ENCODE data around the gene PSEN1. TPM values are rescaled to one million over a fixed set of nuclear protein-coding genes. Genes with fewer than 3 reads are reported as not detected.

The PSEN1 gene
- total and polyA plus RNA-seq, 10 of the 15 experiments (the other 5 are each of a cell fraction or from before 2014, with no cell fraction given) = 8.9 to 32.3 (median 21.8) TPM

DNA sequence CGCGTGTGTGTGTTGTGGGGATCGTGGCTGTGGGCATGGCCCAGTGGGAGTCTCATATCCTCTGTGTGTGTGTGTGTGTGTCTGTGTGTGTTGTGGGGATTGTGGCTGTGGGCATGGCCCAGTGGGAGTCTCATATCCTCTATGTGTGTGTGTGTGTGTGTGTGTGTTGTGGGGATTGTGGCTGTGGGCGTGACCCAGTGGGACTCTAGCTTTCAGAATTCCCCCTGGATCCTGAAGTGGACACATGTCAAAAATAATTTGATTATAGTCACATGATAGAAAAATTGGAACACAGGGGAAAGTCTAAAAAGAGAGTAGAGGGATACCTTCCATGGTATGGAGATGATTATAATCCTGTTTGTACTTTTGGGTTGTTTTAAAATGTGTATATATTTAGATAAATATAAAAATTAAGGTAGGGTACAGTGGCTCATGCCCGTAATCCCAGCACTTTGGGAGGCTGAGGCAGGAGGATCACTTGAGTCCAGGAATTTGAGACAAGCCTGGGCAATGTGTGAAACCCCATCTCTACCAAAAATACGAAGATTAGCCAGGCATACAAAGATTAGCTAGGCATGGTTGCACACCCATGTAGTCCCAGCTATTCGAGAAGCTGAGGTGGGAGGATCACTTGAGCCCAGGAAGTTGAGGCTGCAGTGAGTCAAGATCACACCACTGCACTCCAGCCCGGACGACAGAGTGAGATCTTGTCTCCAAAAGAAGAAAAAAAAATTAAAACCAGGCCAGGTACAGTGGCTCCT, 112.0 kb downstream of the PSEN1 start (continued):
- TF ChIP-seq HDGF (IDR thresholded peaks at IDR 0.05) (no peak), POLR2AphosphoS5 (IDR thresholded peaks at IDR 0.05; ENCODE audit: low read length) (no peak), NFXL1 (IDR thresholded peaks at IDR 0.05; ENCODE audit: borderline replicate concordance) (no peak), SIN3A (IDR thresholded peaks at IDR 0.05; ENCODE audit: low read depth, low read length) (no peak), RB1 (IDR thresholded peaks at IDR 0.05; ENCODE audit: borderline replicate concordance) (no peak)
- TF ChIP-seq, protein P1, sequence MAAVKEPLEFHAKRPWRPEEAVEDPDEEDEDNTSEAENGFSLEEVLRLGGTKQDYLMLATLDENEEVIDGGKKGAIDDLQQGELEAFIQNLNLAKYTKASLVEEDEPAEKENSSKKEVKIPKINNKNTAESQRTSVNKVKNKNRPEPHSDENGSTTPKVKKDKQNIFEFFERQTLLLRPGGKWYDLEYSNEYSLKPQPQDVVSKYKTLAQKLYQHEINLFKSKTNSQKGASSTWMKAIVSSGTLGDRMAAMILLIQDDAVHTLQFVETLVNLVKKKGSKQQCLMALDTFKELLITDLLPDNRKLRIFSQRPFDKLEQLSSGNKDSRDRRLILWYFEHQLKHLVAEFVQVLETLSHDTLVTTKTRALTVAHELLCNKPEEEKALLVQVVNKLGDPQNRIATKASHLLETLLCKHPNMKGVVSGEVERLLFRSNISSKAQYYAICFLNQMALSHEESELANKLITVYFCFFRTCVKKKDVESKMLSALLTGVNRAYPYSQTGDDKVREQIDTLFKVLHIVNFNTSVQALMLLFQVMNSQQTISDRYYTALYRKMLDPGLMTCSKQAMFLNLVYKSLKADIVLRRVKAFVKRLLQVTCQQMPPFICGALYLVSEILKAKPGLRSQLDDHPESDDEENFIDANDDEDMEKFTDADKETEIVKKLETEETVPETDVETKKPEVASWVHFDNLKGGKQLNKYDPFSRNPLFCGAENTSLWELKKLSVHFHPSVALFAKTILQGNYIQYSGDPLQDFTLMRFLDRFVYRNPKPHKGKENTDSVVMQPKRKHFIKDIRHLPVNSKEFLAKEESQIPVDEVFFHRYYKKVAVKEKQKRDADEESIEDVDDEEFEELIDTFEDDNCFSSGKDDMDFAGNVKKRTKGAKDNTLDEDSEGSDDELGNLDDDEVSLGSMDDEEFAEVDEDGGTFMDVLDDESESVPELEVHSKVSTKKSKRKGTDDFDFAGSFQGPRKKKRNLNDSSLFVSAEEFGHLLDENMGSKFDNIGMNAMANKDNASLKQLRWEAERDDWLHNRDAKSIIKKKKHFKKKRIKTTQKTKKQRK (IDR thresholded peaks at IDR 0.05; ENCODE audit: low read depth, low read length) = no peak
- TF ChIP-seq, protein P2, sequence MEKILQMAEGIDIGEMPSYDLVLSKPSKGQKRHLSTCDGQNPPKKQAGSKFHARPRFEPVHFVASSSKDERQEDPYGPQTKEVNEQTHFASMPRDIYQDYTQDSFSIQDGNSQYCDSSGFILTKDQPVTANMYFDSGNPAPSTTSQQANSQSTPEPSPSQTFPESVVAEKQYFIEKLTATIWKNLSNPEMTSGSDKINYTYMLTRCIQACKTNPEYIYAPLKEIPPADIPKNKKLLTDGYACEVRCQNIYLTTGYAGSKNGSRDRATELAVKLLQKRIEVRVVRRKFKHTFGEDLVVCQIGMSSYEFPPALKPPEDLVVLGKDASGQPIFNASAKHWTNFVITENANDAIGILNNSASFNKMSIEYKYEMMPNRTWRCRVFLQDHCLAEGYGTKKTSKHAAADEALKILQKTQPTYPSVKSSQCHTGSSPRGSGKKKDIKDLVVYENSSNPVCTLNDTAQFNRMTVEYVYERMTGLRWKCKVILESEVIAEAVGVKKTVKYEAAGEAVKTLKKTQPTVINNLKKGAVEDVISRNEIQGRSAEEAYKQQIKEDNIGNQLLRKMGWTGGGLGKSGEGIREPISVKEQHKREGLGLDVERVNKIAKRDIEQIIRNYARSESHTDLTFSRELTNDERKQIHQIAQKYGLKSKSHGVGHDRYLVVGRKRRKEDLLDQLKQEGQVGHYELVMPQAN (conservative IDR thresholded peaks at IDR 0.05) = no peak
- TF ChIP-seq, protein P3, sequence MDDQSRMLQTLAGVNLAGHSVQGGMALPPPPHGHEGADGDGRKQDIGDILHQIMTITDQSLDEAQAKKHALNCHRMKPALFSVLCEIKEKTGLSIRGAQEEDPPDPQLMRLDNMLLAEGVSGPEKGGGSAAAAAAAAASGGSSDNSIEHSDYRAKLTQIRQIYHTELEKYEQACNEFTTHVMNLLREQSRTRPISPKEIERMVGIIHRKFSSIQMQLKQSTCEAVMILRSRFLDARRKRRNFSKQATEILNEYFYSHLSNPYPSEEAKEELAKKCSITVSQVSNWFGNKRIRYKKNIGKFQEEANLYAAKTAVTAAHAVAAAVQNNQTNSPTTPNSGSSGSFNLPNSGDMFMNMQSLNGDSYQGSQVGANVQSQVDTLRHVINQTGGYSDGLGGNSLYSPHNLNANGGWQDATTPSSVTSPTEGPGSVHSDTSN (IDR thresholded peaks at IDR 0.05; ENCODE audit: insufficient replicate concordance, low read depth, low read length) = no peak
- TF ChIP-seq, protein P4, sequence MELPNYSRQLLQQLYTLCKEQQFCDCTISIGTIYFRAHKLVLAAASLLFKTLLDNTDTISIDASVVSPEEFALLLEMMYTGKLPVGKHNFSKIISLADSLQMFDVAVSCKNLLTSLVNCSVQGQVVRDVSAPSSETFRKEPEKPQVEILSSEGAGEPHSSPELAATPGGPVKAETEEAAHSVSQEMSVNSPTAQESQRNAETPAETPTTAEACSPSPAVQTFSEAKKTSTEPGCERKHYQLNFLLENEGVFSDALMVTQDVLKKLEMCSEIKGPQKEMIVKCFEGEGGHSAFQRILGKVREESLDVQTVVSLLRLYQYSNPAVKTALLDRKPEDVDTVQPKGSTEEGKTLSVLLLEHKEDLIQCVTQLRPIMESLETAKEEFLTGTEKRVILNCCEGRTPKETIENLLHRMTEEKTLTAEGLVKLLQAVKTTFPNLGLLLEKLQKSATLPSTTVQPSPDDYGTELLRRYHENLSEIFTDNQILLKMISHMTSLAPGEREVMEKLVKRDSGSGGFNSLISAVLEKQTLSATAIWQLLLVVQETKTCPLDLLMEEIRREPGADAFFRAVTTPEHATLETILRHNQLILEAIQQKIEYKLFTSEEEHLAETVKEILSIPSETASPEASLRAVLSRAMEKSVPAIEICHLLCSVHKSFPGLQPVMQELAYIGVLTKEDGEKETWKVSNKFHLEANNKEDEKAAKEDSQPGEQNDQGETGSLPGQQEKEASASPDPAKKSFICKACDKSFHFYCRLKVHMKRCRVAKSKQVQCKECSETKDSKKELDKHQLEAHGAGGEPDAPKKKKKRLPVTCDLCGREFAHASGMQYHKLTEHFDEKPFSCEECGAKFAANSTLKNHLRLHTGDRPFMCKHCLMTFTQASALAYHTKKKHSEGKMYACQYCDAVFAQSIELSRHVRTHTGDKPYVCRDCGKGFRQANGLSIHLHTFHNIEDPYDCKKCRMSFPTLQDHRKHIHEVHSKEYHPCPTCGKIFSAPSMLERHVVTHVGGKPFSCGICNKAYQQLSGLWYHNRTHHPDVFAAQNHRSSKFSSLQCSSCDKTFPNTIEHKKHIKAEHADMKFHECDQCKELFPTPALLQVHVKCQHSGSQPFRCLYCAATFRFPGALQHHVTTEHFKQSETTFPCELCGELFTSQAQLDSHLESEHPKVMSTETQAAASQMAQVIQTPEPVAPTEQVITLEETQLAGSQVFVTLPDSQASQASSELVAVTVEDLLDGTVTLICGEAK (IDR thresholded peaks at IDR 0.05; ENCODE audit: borderline replicate concordance) = no peak
- TF ChIP-seq, protein P5, sequence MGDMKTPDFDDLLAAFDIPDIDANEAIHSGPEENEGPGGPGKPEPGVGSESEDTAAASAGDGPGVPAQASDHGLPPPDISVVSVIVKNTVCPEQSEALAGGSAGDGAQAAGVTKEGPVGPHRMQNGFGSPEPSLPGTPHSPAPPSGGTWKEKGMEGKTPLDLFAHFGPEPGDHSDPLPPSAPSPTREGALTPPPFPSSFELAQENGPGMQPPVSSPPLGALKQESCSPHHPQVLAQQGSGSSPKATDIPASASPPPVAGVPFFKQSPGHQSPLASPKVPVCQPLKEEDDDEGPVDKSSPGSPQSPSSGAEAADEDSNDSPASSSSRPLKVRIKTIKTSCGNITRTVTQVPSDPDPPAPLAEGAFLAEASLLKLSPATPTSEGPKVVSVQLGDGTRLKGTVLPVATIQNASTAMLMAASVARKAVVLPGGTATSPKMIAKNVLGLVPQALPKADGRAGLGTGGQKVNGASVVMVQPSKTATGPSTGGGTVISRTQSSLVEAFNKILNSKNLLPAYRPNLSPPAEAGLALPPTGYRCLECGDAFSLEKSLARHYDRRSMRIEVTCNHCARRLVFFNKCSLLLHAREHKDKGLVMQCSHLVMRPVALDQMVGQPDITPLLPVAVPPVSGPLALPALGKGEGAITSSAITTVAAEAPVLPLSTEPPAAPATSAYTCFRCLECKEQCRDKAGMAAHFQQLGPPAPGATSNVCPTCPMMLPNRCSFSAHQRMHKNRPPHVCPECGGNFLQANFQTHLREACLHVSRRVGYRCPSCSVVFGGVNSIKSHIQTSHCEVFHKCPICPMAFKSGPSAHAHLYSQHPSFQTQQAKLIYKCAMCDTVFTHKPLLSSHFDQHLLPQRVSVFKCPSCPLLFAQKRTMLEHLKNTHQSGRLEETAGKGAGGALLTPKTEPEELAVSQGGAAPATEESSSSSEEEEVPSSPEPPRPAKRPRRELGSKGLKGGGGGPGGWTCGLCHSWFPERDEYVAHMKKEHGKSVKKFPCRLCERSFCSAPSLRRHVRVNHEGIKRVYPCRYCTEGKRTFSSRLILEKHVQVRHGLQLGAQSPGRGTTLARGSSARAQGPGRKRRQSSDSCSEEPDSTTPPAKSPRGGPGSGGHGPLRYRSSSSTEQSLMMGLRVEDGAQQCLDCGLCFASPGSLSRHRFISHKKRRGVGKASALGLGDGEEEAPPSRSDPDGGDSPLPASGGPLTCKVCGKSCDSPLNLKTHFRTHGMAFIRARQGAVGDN (IDR thresholded peaks at IDR 0.05) = no peak
- TF ChIP-seq, protein P6, sequence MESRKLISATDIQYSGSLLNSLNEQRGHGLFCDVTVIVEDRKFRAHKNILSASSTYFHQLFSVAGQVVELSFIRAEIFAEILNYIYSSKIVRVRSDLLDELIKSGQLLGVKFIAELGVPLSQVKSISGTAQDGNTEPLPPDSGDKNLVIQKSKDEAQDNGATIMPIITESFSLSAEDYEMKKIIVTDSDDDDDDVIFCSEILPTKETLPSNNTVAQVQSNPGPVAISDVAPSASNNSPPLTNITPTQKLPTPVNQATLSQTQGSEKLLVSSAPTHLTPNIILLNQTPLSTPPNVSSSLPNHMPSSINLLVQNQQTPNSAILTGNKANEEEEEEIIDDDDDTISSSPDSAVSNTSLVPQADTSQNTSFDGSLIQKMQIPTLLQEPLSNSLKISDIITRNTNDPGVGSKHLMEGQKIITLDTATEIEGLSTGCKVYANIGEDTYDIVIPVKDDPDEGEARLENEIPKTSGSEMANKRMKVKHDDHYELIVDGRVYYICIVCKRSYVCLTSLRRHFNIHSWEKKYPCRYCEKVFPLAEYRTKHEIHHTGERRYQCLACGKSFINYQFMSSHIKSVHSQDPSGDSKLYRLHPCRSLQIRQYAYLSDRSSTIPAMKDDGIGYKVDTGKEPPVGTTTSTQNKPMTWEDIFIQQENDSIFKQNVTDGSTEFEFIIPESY (IDR thresholded peaks at IDR 0.05) = no peak

All from GM12878 (cell line).